AG09309 (cell line): ENCODE results near the gene PRR35.

Source experiments
- DNase-seq: peaks from one replicate; pipeline ENCODE4 v3.0.0-alpha.2; 2010; ENCODE audit warnings: low read depth
- H3K4me3 ChIP-seq: 2 replicates; pipeline ENCODE4 v1.5.1; 2011; ENCODE audit warnings: mild to moderate bottlenecking, low read depth, low read length, moderate library complexity; ENCODE audit not compliant: control insufficient read depth
- TF ChIP-seq, protein P1 (sequence below): IDR thresholded peaks from 2 replicates; pipeline ENCODE4 v1.5.1; 2011; ENCODE audit warnings: mild to moderate bottlenecking, low read depth, low read length, inconsistent platforms; ENCODE audit not compliant: insufficient read depth, control insufficient read depth; ENCODE audit errors: missing control alignments

PRR35 gene

GRCh38 chr16:518858-519257 is 41.3 kb upstream of the PRR35 start:
- no peak overlapping the region for H3K4me3 ChIP-seq
- no peak for DNase-seq
- TF ChIP-seq, protein P1, sequence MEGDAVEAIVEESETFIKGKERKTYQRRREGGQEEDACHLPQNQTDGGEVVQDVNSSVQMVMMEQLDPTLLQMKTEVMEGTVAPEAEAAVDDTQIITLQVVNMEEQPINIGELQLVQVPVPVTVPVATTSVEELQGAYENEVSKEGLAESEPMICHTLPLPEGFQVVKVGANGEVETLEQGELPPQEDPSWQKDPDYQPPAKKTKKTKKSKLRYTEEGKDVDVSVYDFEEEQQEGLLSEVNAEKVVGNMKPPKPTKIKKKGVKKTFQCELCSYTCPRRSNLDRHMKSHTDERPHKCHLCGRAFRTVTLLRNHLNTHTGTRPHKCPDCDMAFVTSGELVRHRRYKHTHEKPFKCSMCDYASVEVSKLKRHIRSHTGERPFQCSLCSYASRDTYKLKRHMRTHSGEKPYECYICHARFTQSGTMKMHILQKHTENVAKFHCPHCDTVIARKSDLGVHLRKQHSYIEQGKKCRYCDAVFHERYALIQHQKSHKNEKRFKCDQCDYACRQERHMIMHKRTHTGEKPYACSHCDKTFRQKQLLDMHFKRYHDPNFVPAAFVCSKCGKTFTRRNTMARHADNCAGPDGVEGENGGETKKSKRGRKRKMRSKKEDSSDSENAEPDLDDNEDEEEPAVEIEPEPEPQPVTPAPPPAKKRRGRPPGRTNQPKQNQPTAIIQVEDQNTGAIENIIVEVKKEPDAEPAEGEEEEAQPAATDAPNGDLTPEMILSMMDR, result no peak

DNA sequence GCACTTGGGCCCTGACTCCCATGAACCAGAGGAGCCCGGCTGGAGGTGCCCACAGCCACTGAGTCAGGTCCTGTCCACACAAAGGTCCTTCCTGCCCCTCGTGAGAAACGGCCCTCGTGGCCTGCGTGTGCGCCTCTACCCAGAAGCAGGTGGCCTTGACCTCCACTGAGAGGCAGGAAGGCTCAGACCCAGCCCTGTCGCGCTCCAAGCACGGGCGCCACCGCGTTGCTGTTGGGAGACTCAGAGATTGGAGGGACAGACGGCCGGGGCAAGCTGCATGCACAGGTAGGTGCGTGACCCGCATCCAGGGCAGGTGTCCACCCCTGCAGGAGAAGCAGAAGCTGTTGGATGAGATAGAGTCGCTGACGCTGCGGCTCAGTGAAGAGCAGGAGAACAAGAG is 40.8 kb upstream of the PRR35 start:
- no peak for DNase-seq
- TF ChIP-seq, protein P1, result no peak
- H3K4me3 ChIP-seq, result no peak overlapping the region

DNA sequence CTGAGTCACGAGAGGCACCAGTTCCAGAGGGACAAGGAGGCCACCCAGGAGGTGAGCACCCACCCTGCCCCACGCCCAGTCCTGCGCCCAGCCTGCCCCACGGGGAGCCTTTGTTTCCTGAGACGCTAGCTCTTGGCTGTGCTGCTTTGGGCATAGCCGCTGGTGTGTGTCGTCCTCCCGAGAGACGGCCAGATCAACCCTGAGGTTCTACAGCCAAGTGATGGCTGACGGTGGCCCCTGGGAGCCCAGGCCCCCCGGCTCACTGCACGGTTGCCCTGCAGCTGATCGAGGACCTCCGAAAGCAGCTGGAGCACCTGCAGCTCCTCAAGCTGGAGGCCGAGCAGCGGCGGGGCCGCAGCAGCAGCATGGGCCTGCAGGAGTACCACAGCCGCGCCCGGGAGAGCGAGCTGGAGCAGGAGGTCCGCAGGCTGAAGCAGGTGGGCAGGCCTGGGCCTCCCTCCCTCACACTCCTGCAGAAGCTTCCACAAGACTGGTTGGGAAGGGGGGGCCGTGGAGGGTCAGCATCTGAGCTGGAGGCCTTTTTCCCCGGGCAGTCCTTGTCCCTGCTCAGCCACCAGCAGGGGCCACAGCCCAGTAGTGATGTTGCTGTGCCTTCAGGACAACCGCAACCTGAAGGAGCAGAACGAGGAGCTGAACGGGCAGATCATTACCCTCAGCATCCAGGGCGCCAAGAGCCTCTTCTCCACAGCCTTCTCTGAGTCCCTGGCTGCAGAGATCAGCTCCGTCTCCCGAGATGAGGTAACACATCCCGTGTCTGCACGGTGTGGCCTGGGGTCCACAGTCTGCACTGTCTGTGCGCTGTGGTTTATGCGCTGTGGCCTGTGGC is 40.1 kb upstream of the PRR35 start:
- TF ChIP-seq, protein P1, result no peak
- no peak for DNase-seq
- H3K4me3 ChIP-seq, result no peak overlapping the region

GRCh38 chr16:520847-521246 is 39.3 kb upstream of the PRR35 start:
- DNase-seq, result no peak
- TF ChIP-seq, protein P1, result no peak
- no peak overlapping the region for H3K4me3 ChIP-seq

- no peak for DNase-seq
- no peak overlapping the region for H3K4me3 ChIP-seq
- TF ChIP-seq, protein P1, result no peak
These were observed 38.6 kb upstream of the PRR35 start for GRCh38 chr16:521381-522210.

- H3K4me3 ChIP-seq, result no peak overlapping the region
- TF ChIP-seq, protein P1, result no peak
- no peak for DNase-seq
These were observed 37.7 kb upstream of the PRR35 start for GRCh38 chr16:522320-523096.
